ENCODE results near the gene AKIP1. TPM values are rescaled to one million over a fixed set of nuclear protein-coding genes. Genes with fewer than 3 reads are reported as not detected.

The AKIP1 gene
- total and polyA plus RNA-seq, 2 donors (not counting 3 experiments of a cell fraction or from before 2014, with no cell fraction given), result 21.9 to 32.4 TPM

GRCh38 chr11:8927233-8927632 lies 16.2 kb downstream of the AKIP1 start:
- Histone ChIP-seq H3K4me3 (replicated peaks in 1 of 3; ENCODE audit: insufficient read depth in 1 of 3, low read depth in 1 of 3, low read length in 3 of 3) (no peak overlapping the region), H3K4me1 (ENCODE audit: control insufficient read depth, extremely low read depth, insufficient read depth, low read length) (no peaks in the 10 kb centered on the region), H3K9me3 (replicated peaks; ENCODE audit: control insufficient read depth, insufficient read depth, low read length) (no peaks in the 10 kb centered on the region), H2AFZ (ENCODE audit: low read depth, low read length) (no peak overlapping the region), H3K9me1 (replicated peaks; ENCODE audit: control insufficient read depth, extremely low read depth, insufficient read depth, low read length) (no peaks in the 10 kb centered on the region), H3K4me2 (ENCODE audit: insufficient read depth, low read length) (no peak overlapping the region), H3K36me3 (ENCODE audit: control insufficient read depth in 2 of 2, extremely low read depth in 1 of 2, insufficient read depth in 2 of 2, low read length in 2 of 2) (peaks cover 3 to 5% of the 10 kb centered on the region in 2 experiments), H3K27me3 (ENCODE audit: control insufficient read depth in 2 of 2, insufficient read depth in 2 of 2, low read length in 2 of 2) (no peaks in the 10 kb centered on the region), H3K27ac (ENCODE audit: insufficient read depth, low read depth, low read length) (no peak overlapping the region), H4K20me1 (replicated peaks; ENCODE audit: control insufficient read depth, extremely low read depth, insufficient read depth, low read length) (no peaks in the 10 kb centered on the region), H3K9ac (replicated peaks; ENCODE audit: extremely low read depth, insufficient read depth, low read length) (no peak overlapping the region), H3K79me2 (ENCODE audit: control insufficient read depth, insufficient read depth, low read length) (no peaks in the 10 kb centered on the region)
- ChIA-PET CTCF (interaction anchor here (2.0 kb wide), 1 partner anchor 32 kb away, joined by 5 read pairs; no protein-coding TSS in a partner anchor), POLR2A (no interaction called here)
- TF ChIP-seq FOS (IDR thresholded peaks at IDR 0.05; ENCODE audit: borderline replicate concordance, insufficient read depth, low read length) (no peak), MAX (IDR thresholded peaks at IDR 0.05; ENCODE audit: insufficient read depth, insufficient read length) (no peak), JUN (IDR thresholded peaks at IDR 0.05; ENCODE audit: borderline replicate concordance, insufficient read depth, insufficient read length, low read depth) (no peak), MYC (IDR thresholded peaks at IDR 0.05; ENCODE audit: low read depth, low read length) (no peak), POLR2AphosphoS5 (IDR thresholded peaks at IDR 0.05; ENCODE audit: insufficient read depth, low read depth, low read length) (no peak), POLR2A (IDR thresholded peaks at IDR 0.05; ENCODE audit: low read depth, low read length) (no peak), GATA2 (IDR thresholded peaks at IDR 0.05; ENCODE audit: insufficient read depth, insufficient read length, low read depth, low read length) (no peak), EZH2 (IDR thresholded peaks at IDR 0.05; ENCODE audit: borderline replicate concordance, low read depth, low read length, severe bottlenecking) (no peak), CTCF (IDR thresholded peaks at IDR 0.05; ENCODE audit: extremely low read depth in 1 of 2, insufficient read depth in 1 of 2, low read depth in 1 of 2, low read length in 2 of 2) (no peak)
- no TSS peak for BruUV-seq (replicated peaks)
- dilution Hi-C loops (cut with MboI; ENCODE audit: extremely low pct_ligation_motif_present, low sequenced_read_pairs) (no loop called here), intact Hi-C loops (cut with micrococcal nuclease) (no loop called here)
- FAIRE-seq (no peak), DNase-seq (ENCODE audit: low read depth, low spot score) (no peak)
